GM12891 (cell line): ENCODE results near the gene NOC4L.

Experiments used
- POLR2A ChIP-seq: IDR thresholded peaks from 2 replicates; pipeline ENCODE4 v1.6.1; 2011; ENCODE audit warnings: low read depth, low read length, control low read depth
- POLR2AphosphoS5 ChIP-seq: IDR thresholded peaks from 2 replicates; pipeline ENCODE4 v1.6.1; 2011; ENCODE audit warnings: low read depth, low read length, control low read depth
- TAF1 ChIP-seq: IDR thresholded peaks from 2 replicates; pipeline ENCODE4 v1.6.1; 2011; ENCODE audit warnings: low read depth, low read length, control low read depth

DNA sequence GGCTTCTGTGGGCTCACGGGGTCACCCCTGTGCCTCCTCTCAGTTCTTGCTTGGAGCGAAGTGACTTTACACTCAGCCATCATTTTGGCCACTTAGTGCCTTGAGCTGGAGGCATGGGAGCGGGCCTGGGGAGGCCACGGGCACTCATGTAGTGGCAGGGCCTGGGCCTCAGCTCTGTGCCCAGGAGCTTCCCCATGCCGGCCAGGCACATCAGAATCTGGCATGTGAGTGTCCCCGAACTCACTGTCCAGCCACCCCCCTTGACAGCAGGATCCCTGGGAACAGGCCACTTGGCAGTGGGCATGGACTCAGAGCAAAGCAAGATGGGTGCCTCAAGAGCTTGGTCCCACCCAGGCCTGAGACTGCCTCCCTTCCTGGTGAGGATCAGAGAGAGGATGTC is 29.6 kb upstream of the NOC4L start:
- TF ChIP-seq POLR2A (no peak), POLR2AphosphoS5 (no peak), TAF1 (no peak)
